NCI-H1048 (cell line): ENCODE results near the gene ZNHIT1.
"Not testable (repeated sequence)": the region's sequence is repeated elsewhere in the genome, so short reads cannot be mapped to it uniquely, and the experiment has no call there.

ENCODE experiments used
- DNase-seq: peaks from one replicate; lab custom pipeline; 2025; lab: John Stamatoyannopoulos, UW

The ZNHIT1 gene

DNA sequence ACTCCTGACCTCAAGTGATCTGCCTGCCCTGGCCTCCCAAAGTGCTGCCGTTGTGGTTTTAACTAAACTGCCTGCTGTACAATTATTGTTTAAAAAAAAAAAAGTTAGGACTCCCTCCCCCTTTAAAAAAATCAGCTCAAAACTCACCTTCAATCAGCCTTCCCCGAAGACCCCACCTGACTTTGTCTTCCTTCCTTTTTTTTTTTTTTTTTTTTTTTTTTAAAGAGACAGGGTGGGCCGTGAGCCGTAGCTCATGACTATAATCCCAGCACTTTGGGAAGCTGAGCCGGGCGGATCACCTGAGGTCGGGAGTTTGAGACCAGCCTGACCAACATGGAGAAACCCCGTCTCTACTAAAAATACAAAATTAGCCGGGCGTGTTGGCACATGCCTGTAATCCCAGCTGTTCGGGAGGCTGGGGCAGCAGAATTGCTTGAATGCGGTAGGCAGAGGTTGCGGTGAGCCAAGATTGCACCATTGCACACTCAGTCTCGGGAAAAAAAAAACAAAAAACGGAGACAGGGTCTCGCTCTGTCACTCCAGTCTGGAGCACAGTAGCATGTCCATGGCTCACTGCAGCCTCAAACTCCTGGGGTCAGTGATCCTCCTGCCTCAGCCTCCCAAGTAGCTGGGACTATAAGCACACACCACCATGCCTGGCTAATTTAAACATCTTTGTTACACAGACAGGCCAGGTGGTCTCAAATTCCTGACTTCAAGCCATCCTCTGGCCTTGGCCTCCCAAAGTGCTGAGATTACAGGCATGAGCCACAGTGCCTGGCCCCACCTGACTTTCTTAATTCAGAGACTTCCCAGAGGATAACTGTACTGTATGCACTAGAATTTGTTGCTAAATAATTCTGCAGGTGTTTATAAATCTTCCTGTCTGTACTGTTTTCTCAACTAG, 23.7 kb downstream of the ZNHIT1 start:
- no peak for DNase-seq

DNA sequence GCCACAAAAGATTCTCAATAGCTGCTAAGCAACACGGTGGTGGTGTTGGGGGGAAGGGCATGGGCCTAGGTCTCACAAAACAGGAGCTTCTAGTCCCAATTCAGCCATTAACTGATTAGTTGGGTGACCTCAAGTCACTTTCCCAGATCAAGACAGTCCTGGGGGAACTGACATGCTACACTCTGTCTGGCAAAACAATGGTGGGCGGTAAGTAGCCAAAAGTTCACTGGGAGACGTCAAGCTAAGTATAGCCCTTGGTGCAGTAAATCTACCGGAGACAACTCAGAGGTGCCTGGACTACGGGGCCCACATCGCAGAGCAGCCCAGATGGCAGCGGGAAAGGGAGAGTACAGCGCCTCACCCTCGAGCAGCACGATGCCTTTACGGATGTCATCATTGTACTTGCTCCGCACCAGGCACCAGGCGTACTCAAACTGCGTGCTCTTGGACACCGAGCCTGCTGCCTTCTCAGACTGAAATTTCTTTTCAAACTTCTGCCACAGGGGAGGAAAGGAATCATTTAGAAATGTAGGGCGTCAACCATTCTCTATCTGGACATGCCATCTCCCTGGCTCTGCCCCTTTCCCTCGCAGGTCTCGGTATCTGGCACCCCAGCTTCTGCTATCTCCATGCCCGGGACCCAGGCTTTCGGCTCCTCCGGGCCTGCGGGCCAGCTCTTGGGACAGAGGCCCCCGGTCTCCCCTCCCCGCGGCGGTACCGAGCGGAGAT, 25.8 kb downstream of the ZNHIT1 start:
- no peak for DNase-seq

DNA sequence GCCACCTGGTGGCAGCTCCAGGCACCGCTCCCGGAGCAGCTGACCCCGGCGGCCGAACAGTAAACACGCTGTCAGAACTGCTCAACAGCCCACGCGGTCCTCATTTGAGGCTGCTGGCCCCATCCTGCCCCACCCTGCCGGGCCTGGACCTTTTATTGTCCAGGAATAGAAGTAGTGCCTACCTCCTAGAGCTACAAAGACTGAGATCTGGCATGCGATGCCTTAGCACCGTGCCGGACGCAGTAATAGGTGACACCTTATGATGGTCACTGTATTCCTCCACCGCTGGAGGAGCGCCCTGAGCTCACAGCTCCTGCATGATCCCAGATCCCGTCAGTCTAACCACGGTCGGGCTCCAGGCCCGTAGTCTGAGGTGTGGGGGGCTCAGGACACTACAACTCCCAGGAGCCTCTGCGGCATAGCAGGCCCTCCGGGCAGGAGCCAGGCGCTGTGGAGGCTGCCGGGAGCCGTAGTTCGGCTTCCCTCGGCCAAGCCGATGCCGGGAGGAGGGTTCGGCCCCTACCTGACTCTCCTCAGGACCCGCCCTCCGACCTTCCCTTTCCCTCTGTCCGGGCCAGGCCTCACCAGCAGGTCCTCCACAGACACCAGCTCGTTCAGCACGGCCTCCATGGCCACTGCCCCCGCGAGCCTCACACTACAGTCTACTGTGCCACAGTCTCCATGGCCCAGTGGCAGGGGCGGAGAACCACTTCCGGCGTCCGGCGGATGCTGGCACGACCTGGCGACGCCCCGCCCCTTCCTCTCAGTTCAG, 26.6 kb downstream of the ZNHIT1 start, which contains the start of gene FIS1:
Gene FIS1 (minus strand): TSS at position 707 of the 772 bp plus-strand sequence. CDS start 77 bp downstream, at position 630.
- DNase-seq: peak; percentile 68

DNA sequence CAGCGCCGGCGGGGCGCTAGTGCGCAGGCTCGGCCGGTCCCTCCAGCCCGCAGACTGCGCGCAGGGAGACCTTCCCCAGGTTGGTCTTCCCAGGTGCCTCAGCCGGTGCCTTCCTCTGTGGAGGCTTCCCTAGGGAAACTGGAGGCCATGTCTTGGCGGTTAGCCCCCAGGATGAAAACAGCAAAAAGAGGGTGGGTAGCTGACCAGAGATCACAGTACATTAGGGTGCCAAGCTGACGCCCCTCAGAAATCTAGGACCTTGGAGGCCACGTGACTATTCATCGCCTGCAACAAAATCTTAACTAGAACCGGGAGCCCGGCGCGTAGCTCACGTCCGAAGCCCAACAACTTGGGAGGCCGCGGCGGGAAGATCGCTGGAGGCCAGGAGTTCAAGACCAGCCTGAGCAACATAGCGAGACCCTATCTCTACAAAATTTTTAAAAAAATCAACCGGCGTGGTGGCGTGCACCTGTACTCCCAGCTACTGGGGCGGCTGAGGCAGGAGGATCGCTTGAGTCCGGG, 27.2 kb downstream of the ZNHIT1 start:
- DNase-seq: no peak

DNA sequence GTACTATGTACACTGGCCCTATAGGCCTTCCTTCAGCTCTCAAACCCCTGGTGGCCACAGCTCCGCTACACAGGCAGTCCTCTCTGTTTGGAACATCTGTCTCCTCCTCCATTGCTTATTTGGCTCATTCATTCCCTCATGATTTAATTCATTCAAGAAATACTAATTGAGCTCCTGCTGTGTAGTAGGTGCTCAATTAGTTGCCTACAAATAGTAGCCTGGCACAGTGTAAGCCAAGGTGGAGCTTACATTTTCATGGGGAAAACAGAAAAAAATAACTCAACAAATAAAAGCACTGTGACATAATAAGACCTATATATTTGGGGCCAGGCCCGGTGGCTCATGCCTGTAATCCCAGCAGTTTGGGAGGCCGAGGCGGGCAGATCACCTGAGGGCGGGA, 30.3 kb downstream of the ZNHIT1 start:
- no peak for DNase-seq

DNA sequence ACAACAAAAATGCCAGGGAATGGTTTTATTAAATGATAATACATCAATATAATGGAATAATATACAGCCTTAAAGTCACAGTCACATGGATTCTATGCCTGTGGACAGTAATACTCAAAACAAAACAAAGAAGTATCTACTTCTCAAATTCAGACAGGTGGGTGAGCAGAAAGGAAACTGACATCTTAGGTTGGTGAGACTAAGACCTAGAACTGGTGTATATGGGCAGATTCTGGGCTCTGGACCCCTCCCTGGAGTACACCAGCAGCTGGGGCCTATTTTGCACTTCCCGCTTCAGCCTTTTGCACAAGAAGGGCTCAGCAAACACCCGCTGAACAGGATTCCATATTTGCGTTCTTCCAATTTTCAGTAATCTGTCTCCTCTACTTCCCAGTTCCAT, 32.4 kb downstream of the ZNHIT1 start:
- no peak for DNase-seq

DNA sequence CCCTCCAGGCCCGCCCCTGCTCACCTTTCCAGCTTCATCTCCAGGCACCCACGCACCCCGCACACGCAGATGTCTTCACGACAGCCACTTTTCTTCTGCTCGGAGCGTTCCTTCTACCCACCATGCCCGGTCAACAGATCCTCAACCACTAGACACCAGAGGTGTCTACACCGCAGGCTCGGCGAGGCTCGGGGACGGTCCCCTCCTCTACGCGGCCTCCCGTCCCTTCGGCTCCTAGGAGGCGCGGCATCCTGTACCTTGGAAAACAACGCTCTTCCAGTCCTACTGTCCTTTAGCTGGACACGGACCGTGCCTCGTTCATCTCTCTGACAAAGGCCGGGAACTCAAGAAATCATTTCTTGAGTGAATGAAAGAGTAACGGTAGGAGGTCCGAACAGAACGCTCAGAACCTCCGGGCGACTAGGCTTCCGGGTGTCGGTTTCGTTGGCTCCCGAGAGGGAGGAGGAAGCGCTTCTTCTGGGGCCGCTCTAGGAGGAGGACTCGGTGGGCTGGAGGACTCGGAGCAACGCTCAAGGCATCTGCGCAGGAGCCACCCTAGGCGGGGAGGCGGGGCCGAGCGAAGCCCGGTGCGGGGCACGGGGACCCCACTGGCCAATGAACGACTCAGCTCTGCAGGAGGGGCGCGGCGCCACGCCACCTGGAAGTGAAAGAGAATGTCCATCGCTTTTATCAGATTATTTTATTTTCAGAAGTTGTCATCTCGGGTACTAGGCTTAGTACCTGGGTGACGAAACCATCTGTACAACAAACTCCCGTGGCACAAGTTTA, 34.1 kb downstream of the ZNHIT1 start:
- DNase-seq: peak; percentile 95

DNA sequence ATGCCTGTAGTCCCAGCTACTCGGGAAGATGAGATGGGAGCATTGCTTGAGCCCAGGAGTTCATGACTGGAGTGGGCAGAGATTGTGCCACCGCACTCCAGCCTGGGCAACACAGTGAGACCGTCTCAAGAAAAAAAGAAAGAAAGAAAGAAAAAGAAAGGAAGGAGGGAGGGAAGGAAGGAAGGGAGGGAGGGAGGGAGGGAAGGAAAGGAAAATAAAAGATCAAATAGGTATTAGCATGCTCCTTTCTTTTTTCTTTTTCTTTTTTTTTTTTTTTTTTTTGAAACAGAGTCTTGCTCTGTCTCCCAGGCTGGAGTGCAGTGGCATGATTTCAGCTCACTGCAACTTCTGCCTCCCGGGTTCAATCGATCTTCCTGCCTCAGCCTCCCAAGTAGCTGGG, 35.2 kb downstream of the ZNHIT1 start:
- not testable (repeated sequence) for DNase-seq

DNA sequence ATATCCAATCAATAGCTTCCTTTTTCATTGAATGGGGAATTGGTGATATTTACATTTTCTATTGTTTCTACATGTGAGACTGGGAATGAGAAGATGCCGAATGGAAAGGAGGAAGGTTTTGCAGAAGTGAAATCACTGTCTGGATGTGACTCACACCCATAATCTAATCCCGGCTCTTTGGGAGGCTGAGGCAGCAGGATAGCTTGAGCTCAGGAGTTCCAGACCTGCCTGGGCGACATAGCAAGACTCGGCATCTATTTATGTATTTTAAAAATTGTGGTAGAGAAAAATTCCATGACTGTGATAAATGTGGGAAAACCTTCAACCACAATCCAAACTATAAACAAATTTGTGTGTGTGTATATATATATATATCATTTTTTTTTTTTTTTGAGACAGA, 37.8 kb downstream of the ZNHIT1 start:
- DNase-seq: no peak

DNA sequence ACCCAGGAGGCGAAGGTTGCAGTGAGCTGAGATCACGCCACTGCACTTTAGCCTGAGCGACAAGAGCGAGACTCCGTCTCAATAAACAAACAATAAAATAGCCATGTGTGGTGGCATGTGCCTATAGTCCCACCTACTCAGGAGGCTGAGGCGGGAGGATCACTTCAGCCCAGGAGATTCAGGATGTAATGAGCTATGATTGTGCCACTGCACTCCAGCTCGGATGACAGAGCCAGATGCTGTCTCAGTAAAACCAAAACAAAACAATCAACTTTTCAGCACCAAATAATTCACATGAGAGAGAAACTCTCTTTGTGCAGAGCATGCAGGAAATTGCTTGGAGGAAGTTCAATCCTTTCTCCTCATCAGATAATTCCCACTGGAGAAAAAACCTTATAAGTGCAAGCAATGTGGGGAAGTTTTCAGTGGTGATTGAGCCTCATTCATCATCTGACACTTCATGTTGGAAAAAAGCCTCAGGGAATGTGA, 40.3 kb downstream of the ZNHIT1 start:
- no peak for DNase-seq

DNA sequence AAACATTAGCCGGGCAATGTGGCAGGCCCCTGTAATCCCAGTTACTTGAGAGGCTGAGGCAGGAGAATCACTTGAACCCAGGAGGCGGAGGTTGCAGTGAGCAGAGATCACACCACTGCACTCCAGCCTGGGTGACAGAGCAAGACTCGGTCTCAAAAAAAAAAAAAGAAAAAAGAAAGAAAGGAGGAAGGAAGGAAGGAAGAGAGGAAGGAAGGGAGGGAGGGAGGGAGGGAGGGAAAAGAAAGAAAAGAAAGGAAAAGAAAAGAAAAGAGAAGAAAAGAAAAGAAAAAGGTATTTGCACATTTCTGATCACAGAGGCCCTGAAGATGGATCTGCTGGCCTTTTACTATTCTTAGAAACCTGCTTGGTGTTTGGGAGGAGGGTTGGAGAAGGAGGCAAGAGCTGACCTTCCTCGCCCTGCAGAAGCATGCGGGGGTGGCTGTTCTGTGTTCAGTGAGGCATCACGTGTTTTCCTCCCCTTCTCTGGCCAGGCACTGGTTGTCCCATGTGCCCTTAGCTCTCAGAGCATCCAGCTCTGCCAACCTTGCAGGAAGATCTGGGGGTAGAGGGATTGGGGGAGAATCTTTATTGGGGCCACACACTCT, 46.2 kb downstream of the ZNHIT1 start:
- not testable (repeated sequence) for DNase-seq

DNA sequence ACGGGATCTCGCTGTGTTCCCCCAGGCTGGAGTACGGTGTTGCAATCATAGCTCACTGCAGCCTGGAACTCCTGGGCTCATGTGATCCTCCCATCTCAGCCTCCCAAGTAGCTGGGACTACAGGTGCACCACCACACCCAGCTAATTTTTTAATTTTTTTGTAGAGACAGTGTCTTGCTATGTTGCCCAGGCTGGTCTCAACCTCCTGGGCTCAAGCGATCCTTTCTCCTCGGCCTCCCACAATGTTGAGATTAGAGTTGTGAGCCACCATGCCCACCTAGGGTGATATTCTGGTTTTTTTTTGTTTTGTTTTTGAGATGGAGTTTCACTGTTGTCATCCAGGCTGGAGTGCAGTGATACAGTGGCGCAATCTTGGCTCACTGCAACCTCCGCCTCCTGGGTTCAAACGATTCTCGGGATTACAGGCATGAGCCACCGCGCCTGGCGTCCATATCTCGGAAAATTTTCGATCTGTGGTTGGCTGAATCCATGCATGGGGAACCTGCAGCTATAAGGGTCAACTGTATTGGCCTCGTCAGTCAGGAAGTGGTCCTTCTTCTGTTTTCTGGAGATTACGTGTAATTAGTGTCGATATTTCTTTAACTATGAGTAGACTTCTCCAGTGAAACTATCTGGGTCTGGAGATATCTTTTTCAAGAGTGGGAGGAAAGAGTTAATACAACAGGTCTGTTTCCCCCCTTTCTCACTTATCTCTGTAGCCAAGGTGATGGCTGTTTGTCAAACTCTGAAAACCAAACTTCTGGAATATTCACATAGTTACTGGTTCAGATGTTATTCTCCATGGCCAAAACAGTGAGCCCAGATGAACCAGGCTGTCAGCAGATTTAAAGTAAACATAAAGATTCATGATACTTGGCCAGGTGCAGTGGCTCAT, 47.9 kb downstream of the ZNHIT1 start:
- DNase-seq: no peak

DNA sequence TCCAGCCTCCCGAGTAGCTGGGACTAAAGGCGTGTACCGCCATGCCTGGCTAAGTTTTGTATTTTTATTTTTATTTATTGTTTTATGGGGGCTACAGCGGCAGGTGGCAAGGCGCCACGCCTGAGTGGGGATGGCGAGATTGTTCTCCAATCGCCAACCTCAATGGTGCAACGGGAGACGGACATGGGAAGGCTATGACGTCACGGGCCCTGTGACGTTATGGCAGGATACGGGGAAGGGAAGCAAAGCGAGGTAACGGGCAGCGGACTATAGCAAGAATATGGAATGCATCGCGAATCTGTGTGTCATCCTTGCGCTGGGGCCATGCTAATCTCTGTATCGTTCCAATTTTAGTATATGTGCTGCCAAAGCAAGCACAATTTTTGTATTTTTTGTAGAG, 51.7 kb downstream of the ZNHIT1 start:
- no peak for DNase-seq

DNA sequence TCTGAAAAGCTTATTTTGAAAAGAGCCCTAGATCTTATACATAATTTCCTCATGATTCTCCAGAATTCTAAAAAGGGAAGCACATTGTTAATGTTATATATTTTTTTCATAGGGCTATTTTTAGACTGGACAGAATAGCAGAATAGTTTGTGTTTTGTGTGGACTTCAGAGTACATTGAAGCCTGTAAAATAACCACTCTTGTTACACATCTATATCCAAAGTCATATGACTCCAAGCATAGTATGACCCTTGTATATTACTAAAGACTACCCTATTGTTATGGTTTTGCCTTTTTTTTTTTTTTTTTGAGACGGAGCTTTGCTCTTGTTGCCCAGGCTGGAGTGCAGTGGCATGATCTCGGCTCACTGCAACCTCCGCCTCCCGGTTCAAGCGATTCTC, 53.1 kb downstream of the ZNHIT1 start:
- no peak for DNase-seq

DNA sequence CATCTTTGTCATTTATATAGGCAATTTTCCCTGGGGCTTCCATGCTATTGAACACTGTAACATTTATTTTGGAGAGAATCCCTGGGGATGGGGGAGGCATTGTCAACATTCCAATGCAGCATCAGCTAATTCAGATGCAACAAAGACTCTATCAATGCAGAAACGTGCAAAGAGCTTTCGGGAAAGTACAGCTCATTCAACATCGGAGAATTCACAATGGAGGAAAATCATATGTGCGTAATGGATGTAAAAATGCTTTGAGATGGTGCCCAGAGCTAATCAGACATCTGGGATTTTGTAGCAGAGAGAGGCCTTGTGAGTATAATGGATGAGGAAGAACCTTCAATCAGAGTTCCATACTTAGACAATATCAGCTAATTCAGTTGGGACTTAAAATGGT, 55.2 kb downstream of the ZNHIT1 start:
- DNase-seq: no peak
